GM12864 (cell line): ENCODE measurements around the gene LYRM4.

ENCODE experiments used
- DNase-seq: peaks from one replicate; pipeline ENCODE4 v3.0.0-alpha.2; 2011; ENCODE audit warnings: low read depth
- H3K4me3 ChIP-seq: 2 replicates; pipeline ENCODE4 v1.5.1; 2011; ENCODE audit warnings: mild to moderate bottlenecking, low read depth, low read length, control low read depth
- CTCF ChIP-seq: IDR thresholded peaks from 2 replicates; pipeline ENCODE4 v1.5.1; 2011; ENCODE audit warnings: low read depth, mild to moderate bottlenecking, moderate library complexity, low read length, control low read depth, inconsistent platforms; ENCODE audit errors: missing control alignments

The LYRM4 gene

DNA sequence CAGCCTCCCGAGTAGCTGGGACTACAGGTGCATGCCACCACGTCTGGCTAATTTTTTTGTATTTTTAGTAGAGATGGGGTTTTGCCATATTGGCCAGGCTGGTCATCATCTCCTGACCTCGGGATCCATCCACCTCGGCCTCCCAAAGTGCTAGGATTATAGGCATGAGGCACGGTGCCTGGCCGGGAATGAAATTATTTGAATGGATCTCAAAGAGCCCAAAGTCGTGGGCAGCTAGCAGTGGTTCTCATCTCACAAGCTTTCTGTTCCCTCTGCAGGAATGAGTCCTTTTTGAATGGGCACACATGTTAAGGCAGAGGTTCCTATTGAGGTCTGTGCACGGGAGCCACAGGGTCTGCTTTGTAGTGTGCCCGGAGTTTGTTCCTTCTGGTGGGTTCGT, 140.7 kb downstream of the LYRM4 start:
- no peak overlapping the region for H3K4me3 ChIP-seq
- no peak for TF ChIP-seq CTCF
- DNase-seq: no peak

DNA sequence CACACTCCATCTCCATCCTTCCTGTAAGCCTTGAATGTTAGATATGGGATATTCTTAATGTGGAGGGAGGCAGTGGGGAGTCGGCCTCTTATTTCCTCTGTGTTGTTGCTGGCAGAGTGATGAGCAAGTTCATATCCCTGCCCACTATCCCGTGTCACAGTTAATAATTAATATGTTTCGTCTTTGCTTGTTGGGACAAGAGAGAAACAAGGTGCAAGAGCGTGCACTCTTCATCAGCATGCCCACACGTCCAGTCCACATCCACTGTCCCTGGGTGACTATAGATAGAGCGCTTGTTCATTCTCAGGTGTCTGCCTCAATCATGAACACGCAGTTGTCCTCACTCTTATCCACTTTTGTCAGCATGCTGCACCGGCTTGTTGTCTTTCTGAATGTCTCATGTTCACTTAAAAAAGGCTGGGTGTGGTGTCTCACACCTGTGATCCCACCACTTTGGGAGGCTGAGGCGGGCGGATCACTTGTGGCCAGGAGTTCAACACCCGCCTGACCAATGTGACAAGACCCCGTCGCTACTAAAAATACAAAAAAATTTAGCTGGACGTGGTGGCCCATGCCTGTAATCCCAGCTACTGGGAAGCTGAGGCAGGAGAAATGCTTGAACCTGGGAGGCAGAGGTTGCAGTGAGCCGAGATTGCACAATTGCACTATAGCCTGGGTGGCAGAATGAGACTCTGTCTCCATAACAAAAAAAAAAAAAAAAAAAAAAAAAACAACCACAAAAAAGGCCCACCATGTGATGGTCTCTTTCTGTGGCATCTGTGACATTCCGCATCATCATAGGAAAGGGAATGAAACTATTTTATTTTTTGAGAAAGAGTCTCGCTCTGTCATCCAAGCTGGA, 141.4 kb downstream of the LYRM4 start:
- no peak for DNase-seq
- TF ChIP-seq CTCF: no peak
- H3K4me3 ChIP-seq: no peak overlapping the region

DNA sequence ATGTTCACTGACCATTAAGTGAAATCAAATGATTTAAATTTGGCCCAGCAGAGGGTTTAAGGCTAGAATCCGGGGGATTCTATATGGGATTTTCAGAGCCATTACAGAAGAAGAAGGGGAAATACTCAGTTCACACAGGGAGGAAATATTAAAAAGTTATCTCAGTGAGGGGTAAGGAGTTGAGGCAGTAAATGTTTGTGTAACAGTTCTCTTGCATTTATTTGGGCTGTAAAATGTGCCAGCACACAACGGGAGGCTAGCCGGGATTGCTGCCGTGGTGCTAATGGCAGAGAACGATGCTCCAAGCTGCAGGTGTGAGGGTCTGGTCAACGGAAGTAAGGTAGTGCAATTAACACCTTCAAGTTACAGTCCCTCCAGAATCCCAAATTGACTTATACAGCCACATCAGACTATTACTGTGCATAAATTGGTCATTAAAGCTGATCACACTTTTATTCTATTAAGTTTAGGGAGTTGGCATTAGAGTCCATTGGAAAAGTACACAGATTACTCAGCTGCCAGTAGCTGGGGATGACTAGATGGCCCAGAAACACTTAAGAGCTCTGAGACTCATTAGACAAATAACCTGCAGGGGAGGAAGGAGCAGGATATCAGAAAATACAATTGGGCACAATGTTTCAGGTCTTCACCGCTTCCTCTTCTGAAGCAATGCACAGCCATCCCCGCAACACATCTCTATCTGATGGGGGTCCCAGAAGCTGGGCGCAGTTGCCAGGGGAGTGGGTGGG, 144.3 kb downstream of the LYRM4 start:
- no peak overlapping the region for H3K4me3 ChIP-seq
- TF ChIP-seq CTCF: no peak
- DNase-seq: no peak

DNA sequence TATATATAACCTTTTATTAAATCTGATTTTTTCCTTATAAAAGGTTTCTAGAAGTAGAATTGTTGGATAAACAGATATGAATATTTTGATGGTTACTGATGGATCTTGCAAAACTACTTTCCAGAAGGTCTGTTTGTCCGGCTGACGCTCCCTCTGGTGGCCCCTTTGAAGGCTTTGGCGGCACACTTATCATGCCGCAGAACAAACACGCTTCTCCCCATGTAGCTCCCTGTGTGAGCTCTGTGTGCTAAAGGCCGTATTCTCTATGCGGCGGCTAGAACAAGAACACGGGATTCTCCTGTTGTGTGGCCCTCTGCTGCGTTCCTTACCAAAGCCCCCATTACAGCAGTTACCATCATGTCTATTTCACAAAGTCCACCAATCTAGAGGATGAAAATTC, 145.6 kb downstream of the LYRM4 start:
- no peak for TF ChIP-seq CTCF
- no peak for DNase-seq
- H3K4me3 ChIP-seq: no peak overlapping the region

DNA sequence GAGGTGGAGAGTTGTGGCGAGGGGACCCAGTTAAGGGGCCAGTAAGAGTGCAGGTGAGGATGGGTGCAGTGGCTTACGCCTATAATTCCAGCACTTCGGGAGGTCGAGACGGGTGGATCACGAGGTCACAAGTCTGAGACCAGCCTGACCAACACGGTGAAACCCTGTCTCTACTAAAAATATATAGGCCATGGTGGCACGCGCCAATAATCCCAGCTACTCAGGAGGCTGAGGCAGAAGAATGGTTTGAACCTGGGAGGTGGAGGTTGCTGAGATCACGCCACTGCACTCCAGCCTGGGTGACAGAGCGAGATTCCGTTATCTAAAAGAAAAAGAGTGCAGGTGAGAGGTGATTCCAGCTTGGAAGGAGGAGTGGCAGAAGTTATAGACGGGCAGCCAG, 147.7 kb downstream of the LYRM4 start:
- TF ChIP-seq CTCF: no peak
- no peak overlapping the region for H3K4me3 ChIP-seq
- no peak for DNase-seq

DNA sequence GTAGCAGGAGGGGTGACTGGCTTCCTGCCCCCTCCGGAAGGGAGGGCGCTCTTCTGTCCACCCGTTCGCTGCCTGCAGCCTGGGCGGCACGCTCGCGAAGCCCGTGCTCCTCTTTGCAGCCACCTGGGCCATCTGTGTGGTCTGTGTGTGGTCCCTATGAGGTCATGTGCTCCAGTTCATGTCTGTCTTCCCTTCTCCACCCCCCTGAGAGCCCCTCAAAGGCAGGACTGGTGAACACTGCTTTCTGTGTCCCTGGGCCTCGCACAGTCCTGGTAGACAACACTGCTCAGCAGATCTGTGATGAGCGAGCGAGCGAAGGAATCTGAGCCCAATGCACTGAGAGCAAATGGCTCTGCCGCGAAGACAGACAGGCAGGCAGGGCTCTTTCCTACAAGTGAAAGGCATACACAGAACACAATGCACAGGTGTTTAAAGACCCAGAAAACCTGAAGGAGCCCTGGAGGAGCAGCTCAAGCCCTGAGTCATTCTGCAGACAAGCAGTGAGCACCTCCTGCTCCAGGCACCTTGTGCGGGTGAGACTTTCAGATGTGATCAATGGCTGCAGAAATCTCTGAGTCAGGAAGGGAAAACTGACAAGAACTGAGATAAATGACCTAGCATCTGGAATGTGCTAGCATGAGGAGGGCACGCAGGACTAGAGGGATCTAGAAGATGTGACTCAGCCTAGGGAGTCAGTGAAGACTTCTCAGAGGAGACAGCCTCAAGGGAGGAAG, 148.5 kb downstream of the LYRM4 start:
- TF ChIP-seq CTCF: no peak
- no peak for DNase-seq

More for the DNA sequence above, 148.5 kb downstream of the LYRM4 start:
- H3K4me3 ChIP-seq: no peak overlapping the region
